ENCODE data around the gene TARDBP.
"Not testable (repeated sequence)": the region's sequence is repeated elsewhere in the genome, so short reads cannot be mapped to it uniquely, and the experiment has no call there.

The TARDBP gene

DNA sequence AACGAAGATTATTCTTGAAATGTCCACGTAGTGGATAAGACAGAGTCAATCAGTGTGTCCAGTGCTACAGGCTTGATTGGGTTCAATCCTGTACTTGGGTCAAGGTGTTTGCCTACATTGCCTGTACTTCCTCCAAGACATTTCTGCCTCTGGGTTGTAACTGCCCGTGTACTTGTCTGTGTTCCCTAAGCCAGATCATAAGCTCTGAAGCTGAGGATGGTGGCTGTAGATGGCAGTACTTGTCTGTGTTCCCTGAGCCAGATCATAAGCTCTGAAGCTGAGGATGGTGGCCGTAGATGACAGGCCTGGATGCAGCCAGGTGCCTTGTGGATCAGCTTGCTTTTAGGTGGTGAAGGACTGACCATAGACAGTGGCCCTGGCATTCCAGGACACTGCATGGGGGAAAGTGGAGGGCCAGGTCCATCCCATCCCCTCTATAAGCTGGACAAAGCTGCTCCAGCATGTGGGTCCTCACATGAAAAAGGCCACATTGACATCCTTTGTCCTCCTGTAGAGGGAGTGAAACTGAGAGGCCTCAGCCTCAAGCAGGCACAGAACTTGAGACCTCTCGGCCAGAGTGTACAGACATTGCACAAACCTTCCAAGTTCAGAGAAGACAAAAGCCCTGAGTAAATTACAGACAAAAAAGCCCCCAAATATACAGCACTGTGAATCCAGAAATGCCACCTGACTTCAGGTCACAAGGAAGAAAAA is 49.4 kb downstream of the TARDBP start:
- no peak for DNase-seq

DNA sequence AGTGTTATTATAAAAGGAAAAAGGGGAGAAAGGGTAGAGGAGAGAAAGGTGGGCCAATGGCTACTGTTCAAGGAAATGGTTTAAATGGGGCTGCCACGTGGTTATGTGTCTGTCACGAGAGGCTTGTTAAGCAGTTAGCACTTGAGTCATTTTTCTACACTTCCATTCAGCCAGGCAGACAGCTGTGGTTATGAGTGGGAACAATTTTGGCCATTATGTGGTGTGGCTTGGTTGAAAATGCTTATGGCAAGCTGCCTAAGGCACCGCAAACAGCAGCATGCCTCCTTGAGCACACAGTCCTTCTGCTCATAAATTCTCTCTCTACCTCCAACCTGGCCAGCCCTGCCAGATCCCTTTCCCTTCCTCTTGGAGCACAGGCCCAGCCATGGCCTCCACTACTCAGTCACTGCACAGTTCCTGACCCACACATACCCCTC is 50.5 kb downstream of the TARDBP start:
- DNase-seq = no peak

DNA sequence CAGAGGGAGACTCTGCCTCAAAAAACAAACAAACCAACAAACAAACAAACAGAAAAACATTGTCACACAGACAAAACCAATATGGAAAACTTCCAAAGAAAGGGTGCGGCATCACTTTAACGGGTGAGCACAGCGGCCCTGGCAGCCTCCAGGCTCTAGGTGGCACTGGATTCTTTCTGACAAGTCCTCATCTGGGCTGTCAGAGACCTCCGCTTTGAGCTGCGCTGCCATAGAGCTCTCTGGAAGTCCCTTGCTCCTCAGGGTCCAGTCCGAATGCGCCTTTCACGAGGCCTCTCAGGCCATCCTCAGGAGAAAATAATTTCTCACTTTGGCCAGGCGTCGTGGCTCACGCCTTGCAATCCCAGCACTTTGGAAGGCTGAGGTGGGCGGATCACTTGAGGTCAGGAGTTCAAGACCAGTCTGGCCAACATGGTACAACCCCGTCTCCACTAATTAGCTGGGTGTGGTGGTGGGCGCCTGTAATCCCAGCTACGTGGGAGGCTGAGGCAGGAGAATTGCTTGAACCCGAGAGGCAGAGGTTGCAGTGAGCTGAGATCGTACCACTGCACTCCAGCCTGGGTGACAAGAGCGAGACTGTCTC is 51.6 kb downstream of the TARDBP start:
- DNase-seq = not testable (repeated sequence)

DNA sequence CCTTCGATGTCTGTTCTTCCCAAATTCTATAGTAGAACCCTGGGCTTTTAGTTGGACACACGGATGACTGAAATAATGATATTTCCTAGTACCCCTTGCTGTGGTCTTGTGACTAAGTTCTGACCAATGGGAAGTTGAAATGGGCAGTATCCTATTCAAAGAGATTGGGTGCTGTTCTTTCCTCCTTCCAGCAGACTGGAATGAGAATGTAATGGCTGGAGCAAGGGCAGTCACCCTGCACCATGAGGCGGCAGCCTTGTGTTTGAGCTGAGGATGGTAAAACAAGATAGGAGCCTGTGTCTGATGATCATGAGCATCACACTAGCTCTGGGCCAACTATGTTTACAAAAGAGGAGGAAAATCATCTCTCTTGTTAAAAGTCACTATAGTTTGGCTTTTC is 52.5 kb downstream of the TARDBP start:
- DNase-seq = no peak

DNA sequence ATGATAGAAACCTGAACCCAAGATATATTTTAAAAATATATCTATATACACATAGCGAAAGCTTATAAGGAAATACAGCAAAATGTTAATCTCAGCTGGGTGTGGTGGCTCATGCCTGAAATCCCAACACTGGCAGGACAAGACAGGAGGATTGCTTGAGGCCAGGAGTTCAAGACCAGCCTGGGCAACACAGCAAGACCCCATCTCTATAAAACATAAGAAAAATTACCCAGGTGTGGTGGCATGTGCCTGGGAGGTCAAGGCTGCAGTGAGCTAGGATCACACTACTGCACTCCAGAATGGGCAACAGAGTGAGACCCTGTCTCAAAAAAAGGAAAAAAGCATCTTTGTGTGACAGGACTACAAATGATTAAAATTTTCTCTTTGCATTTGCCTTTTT is 53.3 kb downstream of the TARDBP start:
- no peak for DNase-seq

DNA sequence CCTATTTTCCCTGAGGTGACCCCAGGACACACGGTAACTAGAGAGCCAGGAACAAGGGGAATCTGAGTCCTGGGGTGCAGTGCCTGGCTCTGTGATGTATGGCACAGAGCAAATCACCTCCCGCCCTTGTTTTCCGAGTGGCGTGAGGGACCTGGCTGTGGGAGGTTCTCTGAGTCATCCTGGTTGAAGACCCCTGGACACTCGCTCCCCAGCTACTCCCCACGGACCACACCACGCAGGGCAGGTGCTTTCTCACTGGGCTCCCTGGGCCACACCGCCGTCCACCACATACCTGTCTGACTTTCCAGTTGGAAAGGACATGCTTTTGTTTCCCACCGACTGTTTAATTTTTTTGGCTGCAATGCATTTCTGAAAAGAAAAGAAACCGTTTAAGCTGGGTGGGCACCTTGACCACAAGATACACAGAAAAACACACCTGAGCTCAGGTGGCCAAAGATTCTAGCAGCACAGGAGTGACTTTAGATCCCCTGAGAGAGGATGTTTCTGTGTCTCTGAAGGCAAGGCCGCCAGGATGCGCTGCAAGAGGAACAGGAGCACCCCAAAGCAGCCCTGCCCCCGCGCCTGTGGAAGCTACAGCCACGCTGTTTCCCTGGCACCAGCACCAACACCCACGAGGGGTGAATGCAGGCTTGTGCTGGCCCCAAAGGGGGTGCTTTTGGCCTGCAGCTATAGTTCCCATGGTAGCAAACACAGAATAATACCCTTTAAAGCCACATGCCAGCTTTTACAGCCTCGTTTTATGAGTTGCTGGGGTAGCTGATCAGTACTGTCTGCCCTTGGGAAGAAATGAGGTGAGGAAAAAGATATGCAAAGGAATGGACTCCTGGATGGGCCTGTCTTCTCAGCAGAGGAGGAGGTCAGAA is 55.5 kb downstream of the TARDBP start:
- no peak for DNase-seq

DNA sequence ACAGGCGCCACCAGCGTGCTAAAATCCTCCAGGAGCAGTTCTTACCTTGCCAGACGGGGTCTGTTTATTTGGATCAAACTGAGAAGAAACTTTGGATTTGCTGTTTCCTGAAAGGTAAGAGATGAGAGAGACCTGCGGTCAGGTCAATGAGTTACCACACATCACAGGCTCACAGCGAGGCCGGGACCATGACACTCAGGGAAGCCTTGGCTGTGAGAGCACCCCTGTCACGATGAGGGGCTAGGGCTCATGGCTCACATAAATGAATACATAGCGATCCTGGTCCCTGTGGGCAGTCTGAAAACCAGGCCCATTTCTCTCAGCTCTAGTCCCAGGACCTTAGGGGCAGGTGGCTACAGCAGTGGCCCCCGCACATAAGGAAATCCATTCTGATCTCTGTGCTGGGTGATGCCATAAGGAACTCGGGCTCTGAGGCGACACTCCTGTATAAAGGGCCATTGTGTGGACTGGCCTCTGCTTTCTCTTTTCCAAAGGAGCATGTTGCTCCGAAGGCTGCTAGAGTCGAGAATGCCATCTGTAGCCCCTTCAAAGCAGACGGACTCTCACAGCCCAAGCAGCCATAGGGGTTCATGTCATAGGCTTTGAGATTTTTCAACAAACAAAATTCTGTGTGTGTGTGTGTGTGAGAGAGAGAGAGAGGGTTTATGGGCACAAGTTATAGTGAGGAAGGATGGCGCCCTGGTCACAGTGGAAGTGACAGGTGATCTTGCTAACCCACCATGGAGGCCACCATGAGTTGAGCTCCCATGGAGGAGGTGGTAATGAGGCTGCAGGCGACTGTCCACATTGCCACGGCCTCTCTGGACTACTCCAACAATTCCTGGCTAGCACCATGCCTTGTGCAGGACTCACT is 56.4 kb downstream of the TARDBP start:
- DNase-seq = no peak

DNA sequence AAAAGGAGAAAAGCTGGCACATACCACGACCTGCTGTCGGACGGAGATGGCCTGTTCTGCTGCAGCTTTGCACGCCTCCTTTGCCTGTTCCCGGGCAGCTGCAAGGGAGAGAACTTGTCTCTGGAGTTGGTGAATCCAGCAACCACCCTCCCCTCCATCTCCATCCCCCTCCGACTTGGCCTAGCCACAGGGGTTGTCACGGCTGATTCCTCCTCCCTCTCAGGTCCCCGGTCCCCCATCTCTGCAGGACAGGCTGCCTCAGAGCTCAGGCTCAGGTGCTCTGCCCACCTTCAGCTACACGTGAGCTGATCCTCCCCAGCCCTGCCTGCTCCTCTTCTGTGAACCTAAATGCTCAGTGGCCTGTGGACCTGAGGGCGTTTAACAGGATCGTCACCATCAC is 58.4 kb downstream of the TARDBP start:
- no peak for DNase-seq

DNA sequence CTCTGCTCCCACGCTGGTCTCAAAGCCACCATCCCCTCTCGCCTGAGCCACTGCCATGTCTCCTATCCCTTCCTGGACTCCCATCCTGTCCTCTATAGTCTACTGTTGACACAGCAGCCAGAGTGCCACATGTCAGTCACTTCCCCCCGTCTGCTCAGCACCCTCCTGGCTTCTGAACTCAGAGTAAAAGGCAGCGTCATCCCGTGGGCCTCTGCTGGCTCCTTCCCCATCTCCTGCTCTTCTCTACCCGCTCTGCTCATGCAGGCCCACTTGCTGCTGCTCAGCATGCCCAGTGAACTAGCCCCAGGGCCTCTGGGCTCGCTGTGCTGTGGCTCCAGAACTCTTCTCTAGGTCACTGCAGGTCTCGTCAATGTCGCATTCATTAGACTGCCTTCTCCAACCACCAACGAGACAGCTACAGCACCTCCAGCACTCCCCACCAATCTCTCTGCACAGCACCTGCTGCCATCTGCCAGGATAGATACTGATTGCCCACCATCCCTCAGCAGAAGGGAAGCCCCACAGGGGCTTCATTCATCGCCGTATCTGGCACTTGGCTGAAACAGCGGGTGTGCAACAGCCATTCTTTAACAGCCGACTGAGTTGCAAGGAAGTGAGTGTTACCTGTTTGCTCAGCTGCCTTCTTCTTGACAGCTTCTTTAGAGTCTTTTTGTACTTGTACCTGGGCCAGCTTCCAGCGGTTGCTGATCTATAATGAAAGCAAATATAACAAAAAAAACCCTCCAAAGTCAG is 59.2 kb downstream of the TARDBP start:
- DNase-seq = no peak

DNA sequence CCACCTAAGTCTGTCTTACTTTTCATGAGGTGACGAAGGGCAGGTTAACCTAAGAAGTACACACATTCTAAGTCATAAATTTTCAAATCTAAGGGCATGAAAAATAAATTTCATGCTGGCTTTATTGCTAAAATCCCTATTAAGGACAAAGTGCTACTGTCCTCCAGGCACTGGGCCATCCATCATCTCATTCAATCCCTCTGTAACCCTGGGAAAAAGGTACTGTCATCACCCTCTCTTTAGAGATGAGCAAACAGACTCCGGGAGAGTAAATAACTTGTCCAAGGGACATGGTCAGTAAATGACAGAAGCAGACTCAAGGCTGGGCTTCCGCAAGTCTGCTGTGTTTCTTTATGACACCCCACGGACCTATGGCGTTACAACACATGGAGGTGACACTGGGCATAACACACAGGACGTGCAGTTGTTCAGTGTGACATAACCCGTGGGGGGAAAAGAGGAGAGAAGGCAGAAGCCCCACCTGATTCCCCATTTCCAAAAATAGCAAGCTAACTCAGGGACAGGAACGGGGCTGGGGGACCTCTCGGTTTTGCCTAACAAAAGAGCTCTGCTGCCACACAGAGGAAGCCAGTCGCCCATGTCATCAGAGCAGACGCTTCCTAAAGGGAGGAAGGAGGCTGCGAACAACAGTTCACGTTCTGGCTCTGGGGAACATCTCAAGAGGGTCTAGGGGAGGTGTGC is 59.9 kb downstream of the TARDBP start:
- no peak for DNase-seq

DNA sequence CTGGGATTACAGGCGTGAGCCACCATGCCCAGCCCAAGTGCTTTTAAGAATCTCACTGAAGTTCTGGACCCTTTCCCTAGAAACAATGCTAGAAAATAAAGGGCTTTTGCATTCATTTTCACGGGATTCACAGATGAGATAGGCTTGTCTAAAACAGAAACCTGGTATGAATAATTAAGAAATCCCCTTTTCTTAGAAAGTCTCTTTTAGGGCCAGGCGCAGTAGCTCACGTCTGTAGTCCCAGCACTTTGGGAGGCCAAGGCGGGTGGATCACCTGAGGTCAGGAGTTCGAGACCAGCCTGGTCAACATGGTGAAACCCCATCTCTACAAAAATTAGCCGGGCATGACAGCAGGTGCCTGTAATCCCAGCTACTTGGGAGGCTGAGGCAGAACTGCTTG is 60.9 kb downstream of the TARDBP start:
- DNase-seq = not testable (repeated sequence)

Measured in left hindlimb (tissue), 1 donor.